A549 (cell line): Measurements from ENCODE around the gene NCEH1. TPM values are rescaled to one million over a fixed set of nuclear protein-coding genes. Genes with fewer than 3 reads are reported as not detected.

Source experiments
- ATAC-seq, 2 experiments: fragments of 200-7000 bp in 1 of 2; fragments of >200 bp in 1 of 2; cut with Nextera tagmentation in 1 of 2; cut with Tn5 transposase in 1 of 2; 3 replicates each; pipeline versions ENCODE4 v1.8.0 to v1.9.1; 2018 to 2020; ENCODE audit warnings: mild to moderate bottlenecking in 1 of 2, moderate library complexity in 1 of 2
- CTCF ChIA-PET: fragments of 300-600 bp; sonication (Branson Sonifier 250); formaldehyde crosslinking; extraction: SDS; loops from one replicate; lab custom pipeline; 2021; ENCODE audit warnings: antibody characterized with exemption, inconsistent platforms; lab: Yijun Ruan, JAX
- POLR2A ChIA-PET: fragments of 350-600 bp; formaldehyde crosslinking; extraction: SDS; loops from one replicate; lab custom pipeline; 2021; ENCODE audit warnings: antibody characterized with exemption, inconsistent platforms; lab: Yijun Ruan, JAX
- DNase-seq, 2 experiments: peaks; one replicate each; pipeline versions ENCODE4 v3.0.0 to v3.0.0-alpha.2; 2011 to 2016; ENCODE audit warnings: low read depth in 1 of 2, low spot score in 1 of 2
- FAIRE-seq: peaks from 2 replicates; lab custom pipeline; 2011; peaks lifted over from hg19 to GRCh38; lab: Jason Lieb, UNC
- H3K27ac ChIP-seq, 2 experiments: fragments of >200 bp; sonication (Bioruptor Twin); formaldehyde crosslinking; 3 replicates each; pipeline ENCODE4 v1.5.1; 2016 to 2017
- H3K4me1 ChIP-seq: fragments of >200 bp; sonication (Bioruptor Twin); formaldehyde crosslinking; 3 replicates; pipeline ENCODE4 v1.6.1; 2016
- H3K4me2 ChIP-seq: fragments of >200 bp; sonication (Bioruptor Twin); formaldehyde crosslinking; 3 replicates; pipeline ENCODE4 v1.6.1; 2016
- H3K4me3 ChIP-seq: fragments of >200 bp; sonication (Bioruptor Twin); formaldehyde crosslinking; 3 replicates; pipeline ENCODE4 v1.5.1; 2016
- H3K9me3 ChIP-seq: fragments of >200 bp; sonication (Bioruptor Twin); formaldehyde crosslinking; 3 replicates; pipeline ENCODE4 v1.6.1; 2016
- BCL3 ChIP-seq: fragments of >200 bp; sonication (Bioruptor Twin); formaldehyde crosslinking; IDR thresholded peaks from 3 replicates; pipeline ENCODE4 v1.6.1; 2016
- E2F6 ChIP-seq: IDR thresholded peaks from 2 replicates; pipeline ENCODE4 v1.6.1; 2012; ENCODE audit warnings: low read depth, borderline replicate concordance
- EP300 ChIP-seq, 2 experiments: fragments of >200 bp; sonication (Bioruptor Twin); formaldehyde crosslinking; IDR thresholded peaks; 2 replicates in 1 of 2; 3 replicates in 1 of 2; pipeline ENCODE4 v1.6.1; 2016 to 2017
- FOXS1 ChIP-seq: fragments of 250-450 bp; sonication (Bioruptor Pico); IDR thresholded peaks from 2 replicates; pipeline ENCODE4 v1.5.0; 2020; ENCODE audit warnings: mild to moderate bottlenecking, moderate library complexity
- GATA3 ChIP-seq: IDR thresholded peaks from 2 replicates; pipeline ENCODE4 v1.6.1; 2012; ENCODE audit warnings: borderline replicate concordance
- HEYL ChIP-seq: fragments of 250-450 bp; sonication (Bioruptor Pico); IDR thresholded peaks from 2 replicates; pipeline ENCODE4 v1.8.0; 2021; ENCODE audit warnings: mild to moderate bottlenecking, moderate library complexity
- HMGXB4 ChIP-seq: fragments of 250-450 bp; sonication (Bioruptor Pico); IDR thresholded peaks from 2 replicates; pipeline ENCODE4 v1.5.0; 2021; ENCODE audit warnings: mild to moderate bottlenecking, moderate library complexity, borderline replicate concordance
- JUN ChIP-seq, 2 experiments: fragments of >200 bp; sonication (Bioruptor Twin); formaldehyde crosslinking; IDR thresholded peaks; 2 replicates in 1 of 2; 3 replicates in 1 of 2; pipeline ENCODE4 v1.6.1; 2016 to 2017
- JUNB ChIP-seq: fragments of >200 bp; sonication (Bioruptor Twin); formaldehyde crosslinking; IDR thresholded peaks from 2 replicates; pipeline ENCODE4 v1.6.1; 2016
- MAFK ChIP-seq: fragments of 450-650 bp; IDR thresholded peaks from 2 replicates; pipeline ENCODE4 v1.6.1; 2014; ENCODE audit not compliant: partially characterized antibody
- MAX ChIP-seq: IDR thresholded peaks from 2 replicates; pipeline ENCODE4 v1.6.1; 2012
- MYC ChIP-seq: IDR thresholded peaks from 2 replicates; pipeline ENCODE4 v1.6.1; 2012; ENCODE audit warnings: mild to moderate bottlenecking, inconsistent platforms, low read length, improper control_type of control experiment, borderline replicate concordance
- NFE2L2 ChIP-seq: fragments of 150-350 bp; conservative IDR thresholded peaks from 2 replicates; pipeline ENCODE4 v1.6.1; 2014; ENCODE audit warnings: low read length
- NPAS2 ChIP-seq: fragments of 250-450 bp; sonication (Bioruptor Pico); IDR thresholded peaks from 2 replicates; pipeline ENCODE4 v1.8.0; 2022; ENCODE audit warnings: mild to moderate bottlenecking, moderate library complexity, borderline replicate concordance
- PHF8 ChIP-seq: fragments of 200-600 bp; sonication (generic); IDR thresholded peaks from 2 replicates; pipeline ENCODE4 v1.6.1; 2016; ENCODE audit warnings: low read depth, mild to moderate bottlenecking, antibody characterized with exemption, moderate library complexity, borderline replicate concordance
- POLR2A ChIP-seq: IDR thresholded peaks from 2 replicates; pipeline ENCODE4 v1.6.1; 2012; ENCODE audit warnings: mild to moderate bottlenecking, low read length
- POLR2AphosphoS2 ChIP-seq: conservative IDR thresholded peaks from 2 replicates; pipeline ENCODE4 v1.6.1; 2012; ENCODE audit warnings: low read length, improper control_type of control experiment, inconsistent platforms
- SREBF2 ChIP-seq: fragments of 450-650 bp; IDR thresholded peaks from 2 replicates; pipeline ENCODE4 v1.6.1; 2014; ENCODE audit warnings: mild to moderate bottlenecking, moderate library complexity
- TP53 ChIP-seq: fragments of 250-450 bp; sonication (Bioruptor Pico); IDR thresholded peaks from 2 replicates; pipeline ENCODE4 v1.5.0; 2021; ENCODE audit warnings: mild to moderate bottlenecking, moderate library complexity
- ZFP36 ChIP-seq: fragments of 450-650 bp; IDR thresholded peaks from 2 replicates; pipeline ENCODE4 v1.6.1; 2014; ENCODE audit warnings: borderline replicate concordance; ENCODE audit not compliant: partially characterized antibody
- ZNF302 ChIP-seq: fragments of 250-450 bp; sonication (Bioruptor Pico); IDR thresholded peaks from 2 replicates; pipeline ENCODE4 v1.9.0; 2021; ENCODE audit warnings: inconsistent platforms, mild to moderate bottlenecking, moderate library complexity
- WGBS: methylation state at CpG from one replicate; pipeline ENCODE4 v1.1.6; 2017; ENCODE audit errors: missing lambda C conversion rate; 5-methylcytosine and 5-hydroxymethylcytosine counted together
- polyA plus RNA-seq, 4 experiments: library from polyadenylated mRNA; depleted of rRNA in 3 of 4; stranded (reverse); fragments of >200 nt; fragmentation: RNase III in 1 of 4; extraction: RNeasy Plus Mini Kit Qiagen cat#74134 plus additional on column Dnase treatment in 1 of 4; gene quantifications; 2 replicates in 3 of 4; 3 replicates in 1 of 4; pipeline ENCODE4 v1.2.3, GENCODE V29; 2011 to 2017
- TF ChIP-seq, protein P1 (sequence below): fragments of 450-650 bp; IDR thresholded peaks from 2 replicates; pipeline ENCODE4 v1.6.1; 2014; ENCODE audit warnings: antibody characterized with exemption

The NCEH1 gene
- polyA plus RNA-seq, 2 of the 4 experiments (the other 2 are of a cell fraction), result 21.4 to 33.2 TPM

GRCh38 chr3:172649987-172650386 lies 60.9 kb downstream of the NCEH1 start:
- 91% methylated on average over 6 of the region's 6 CpGs for WGBS
- Histone ChIP-seq H3K4me3 (no peak overlapping the region), H3K9me3 (no peaks in the 10 kb centered on the region), H3K4me2 (no peak overlapping the region), H3K4me1 (peaks cover 28% of the 10 kb centered on the region), H3K27ac (no peak overlapping the region)
- DNase-seq (no peak), ATAC-seq (no peak), FAIRE-seq (no peak)
- TF ChIP-seq JUN (IDR thresholded peaks at IDR 0.05) (no peak), MYC (no peak), PHF8 (no peak), NPAS2 (no peak), ZNF302 (CRISPR knock-in tag) (no peak), ZFP36 (no peak), JUNB (no peak), SREBF2 (no peak), BCL3 (no peak), HMGXB4 (CRISPR knock-in tag) (no peak), EP300 (IDR thresholded peaks at IDR 0.05) (no peak), POLR2A (no peak), POLR2AphosphoS2 (no peak), E2F6 (no peak), TP53 (no peak), MAFK (no peak), MAX (no peak)
- POLR2A ChIA-PET, result no interaction called here
- CTCF ChIA-PET, result interaction anchor here (0.8 to 2.0 kb wide), 4 partner anchors 9 to 54 kb away, joined by 3 to 9 read pairs (median 3); no protein-coding TSS in a partner anchor

GRCh38 chr3:172648747-172649146 lies 62.1 kb downstream of the NCEH1 start:
- TF ChIP-seq GATA3 (no peak), HEYL (CRISPR knock-in tag) (no peak), BCL3 (no peak), JUN (IDR thresholded peaks at IDR 0.05) (no peak), FOXS1 (CRISPR knock-in tag) (no peak), NFE2L2 (no peak), EP300 (IDR thresholded peaks at IDR 0.05) (no peak)
- TF ChIP-seq, protein P1, sequence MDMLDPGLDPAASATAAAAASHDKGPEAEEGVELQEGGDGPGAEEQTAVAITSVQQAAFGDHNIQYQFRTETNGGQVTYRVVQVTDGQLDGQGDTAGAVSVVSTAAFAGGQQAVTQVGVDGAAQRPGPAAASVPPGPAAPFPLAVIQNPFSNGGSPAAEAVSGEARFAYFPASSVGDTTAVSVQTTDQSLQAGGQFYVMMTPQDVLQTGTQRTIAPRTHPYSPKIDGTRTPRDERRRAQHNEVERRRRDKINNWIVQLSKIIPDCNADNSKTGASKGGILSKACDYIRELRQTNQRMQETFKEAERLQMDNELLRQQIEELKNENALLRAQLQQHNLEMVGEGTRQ, result no peak
- DNase-seq (no peak), ATAC-seq (no peak), FAIRE-seq (no peak)
- WGBS, result 90% methylated on average over 9 of the region's 9 CpGs
- ChIA-PET CTCF (interaction anchor here (0.7 to 1.2 kb wide), 3 partner anchors 10 to 25 kb away, joined by 3 to 7 read pairs (median 4); no protein-coding TSS in a partner anchor), POLR2A (no interaction called here)
- H3K4me3 ChIP-seq, result no peak overlapping the region
- peaks cover 28% of the 10 kb centered on the region for H3K4me1 ChIP-seq
- H3K27ac ChIP-seq, result peak overlapping the region in 1 of 2 experiments; percentile 37; a peak in 1 of 6 replicates
- H3K9me3 ChIP-seq, result no peaks in the 10 kb centered on the region
- no peak overlapping the region for H3K4me2 ChIP-seq
